Effector memory CD4-positive, alpha-beta T cell (primary cell): Measurements from ENCODE around the gene TLK1.

Experiments used
- DNase-seq, 3 donors: peaks; one replicate each; pipeline ENCODE4 v3.0.0-alpha.2; 2020
- H3K27ac ChIP-seq: 2 replicates; pipeline ENCODE4 v1.7.0; 2013; ENCODE audit warnings: mild to moderate bottlenecking, low read length, moderate library complexity; ENCODE audit not compliant: insufficient read depth, poor library complexity, severe bottlenecking
- H3K27me3 ChIP-seq: replicated peaks from 2 replicates; pipeline ENCODE4 v1.7.0; 2013; ENCODE audit warnings: mild to moderate bottlenecking, low read length; ENCODE audit not compliant: insufficient read depth, control insufficient read depth, poor library complexity, severe bottlenecking
- H3K36me3 ChIP-seq: 2 replicates; pipeline ENCODE4 v1.7.0; 2013; ENCODE audit warnings: mild to moderate bottlenecking, low read length, moderate library complexity; ENCODE audit not compliant: control insufficient read depth, insufficient read depth
- H3K4me1 ChIP-seq: 2 replicates; pipeline ENCODE4 v1.7.0; 2013; ENCODE audit warnings: low read length, mild to moderate bottlenecking; ENCODE audit not compliant: control insufficient read depth, insufficient read depth, poor library complexity, severe bottlenecking
- H3K4me3 ChIP-seq: 2 replicates; pipeline ENCODE4 v1.7.0; 2013; ENCODE audit warnings: low read length, low read depth, mild to moderate bottlenecking; ENCODE audit not compliant: insufficient read depth, poor library complexity, severe bottlenecking
- H3K9me3 ChIP-seq: 2 replicates; pipeline ENCODE4 v1.7.0; 2013; ENCODE audit warnings: mild to moderate bottlenecking, low read length, moderate library complexity; ENCODE audit not compliant: control insufficient read depth

Gene TLK1

GRCh38 chr2:171146071-171146470 lies 14.6 kb downstream of the TLK1 start:
- no peak for DNase-seq
- Histone ChIP-seq H3K27me3 (no peaks in the 10 kb centered on the region), H3K4me1 (peaks cover 12% of the 10 kb centered on the region)

GRCh38 chr2:171143670-171144062 lies 17.0 kb downstream of the TLK1 start:
- no peak for DNase-seq
- no peaks in the 10 kb centered on the region for H3K36me3 ChIP-seq
- peaks cover 12% of the 10 kb centered on the region for H3K4me1 ChIP-seq
- H3K4me3 ChIP-seq: no peak overlapping the region
- H3K9me3 ChIP-seq: no peaks in the 10 kb centered on the region
- H3K27me3 ChIP-seq: no peaks in the 10 kb centered on the region
- H3K27ac ChIP-seq: no peak overlapping the region

More at GRCh38 chr2:171146071-171146470, 14.6 kb downstream of the TLK1 start:
- no peak overlapping the region for H3K27ac ChIP-seq
- no peak overlapping the region for H3K4me3 ChIP-seq
- H3K36me3 ChIP-seq: no peaks in the 10 kb centered on the region
- H3K9me3 ChIP-seq: no peaks in the 10 kb centered on the region

- Histone ChIP-seq H3K4me1 (peaks cover 12% of the 10 kb centered on the region), H3K27ac (no peak overlapping the region), H3K4me3 (no peak overlapping the region), H3K27me3 (no peaks in the 10 kb centered on the region), H3K36me3 (no peaks in the 10 kb centered on the region), H3K9me3 (no peaks in the 10 kb centered on the region)
- DNase-seq: no peak
These were observed 18.3 kb downstream of the TLK1 start for GRCh38 chr2:171142398-171142797.

- Histone ChIP-seq H3K27ac (no peak overlapping the region), H3K4me3 (no peak overlapping the region), H3K27me3 (no peaks in the 10 kb centered on the region), H3K9me3 (no peaks in the 10 kb centered on the region), H3K4me1 (peaks cover 12% of the 10 kb centered on the region), H3K36me3 (no peaks in the 10 kb centered on the region)
- no peak for DNase-seq
These were observed 19.4 kb downstream of the TLK1 start for GRCh38 chr2:171141320-171141719.

GRCh38 chr2:171139860-171140259 lies 20.8 kb downstream of the TLK1 start:
- DNase-seq: no peak
- no peak overlapping the region for H3K4me3 ChIP-seq
- H3K36me3 ChIP-seq: no peaks in the 10 kb centered on the region
- peaks cover 10% of the 10 kb centered on the region for H3K4me1 ChIP-seq
- H3K27me3 ChIP-seq: no peaks in the 10 kb centered on the region
- no peaks in the 10 kb centered on the region for H3K9me3 ChIP-seq
- H3K27ac ChIP-seq: no peak overlapping the region

- H3K36me3 ChIP-seq: no peaks in the 10 kb centered on the region
- no peaks in the 10 kb centered on the region for H3K9me3 ChIP-seq
- H3K4me3 ChIP-seq: no peak overlapping the region
- peaks cover 12% of the 10 kb centered on the region for H3K4me1 ChIP-seq
- no peak for DNase-seq
- H3K27me3 ChIP-seq: no peaks in the 10 kb centered on the region
- no peak overlapping the region for H3K27ac ChIP-seq
These were observed 24.7 kb downstream of the TLK1 start for GRCh38 chr2:171136024-171136423.

GRCh38 chr2:171134624-171135230 lies 26.0 kb downstream of the TLK1 start:
- H3K4me3 ChIP-seq: no peak overlapping the region
- H3K27me3 ChIP-seq: no peaks in the 10 kb centered on the region
- H3K27ac ChIP-seq: no peak overlapping the region
- H3K4me1 ChIP-seq: peaks cover 12% of the 10 kb centered on the region
- DNase-seq: no peak
- H3K36me3 ChIP-seq: no peaks in the 10 kb centered on the region
- no peaks in the 10 kb centered on the region for H3K9me3 ChIP-seq

GRCh38 chr2:171132086-171132485 lies 28.6 kb downstream of the TLK1 start:
- no peak overlapping the region for H3K4me3 ChIP-seq
- no peaks in the 10 kb centered on the region for H3K36me3 ChIP-seq
- no peak for DNase-seq
- peaks cover 12% of the 10 kb centered on the region for H3K4me1 ChIP-seq
- H3K9me3 ChIP-seq: no peaks in the 10 kb centered on the region
- no peaks in the 10 kb centered on the region for H3K27me3 ChIP-seq
- no peak overlapping the region for H3K27ac ChIP-seq

- Histone ChIP-seq H3K4me3 (no peak overlapping the region), H3K36me3 (no peaks in the 10 kb centered on the region), H3K27ac (no peak overlapping the region), H3K27me3 (no peaks in the 10 kb centered on the region), H3K4me1 (peaks cover 12% of the 10 kb centered on the region), H3K9me3 (no peaks in the 10 kb centered on the region)
- DNase-seq: no peak
These were observed 32.2 kb downstream of the TLK1 start for GRCh38 chr2:171128461-171128860.

- DNase-seq: no peak
- no peaks in the 10 kb centered on the region for H3K4me1 ChIP-seq
- no peaks in the 10 kb centered on the region for H3K36me3 ChIP-seq
- no peak overlapping the region for H3K27ac ChIP-seq
- no peaks in the 10 kb centered on the region for H3K27me3 ChIP-seq
- no peaks in the 10 kb centered on the region for H3K9me3 ChIP-seq
- no peak overlapping the region for H3K4me3 ChIP-seq
These were observed 36.2 kb downstream of the TLK1 start for GRCh38 chr2:171124541-171124940.
